Spinal cord (tissue), 10 donors: Measurements from ENCODE around the gene QPCT. TPM values are rescaled to one million over a fixed set of nuclear protein-coding genes. Genes with fewer than 3 reads are reported as not detected.
"Not testable (repeated sequence)": the region's sequence is repeated elsewhere in the genome, so short reads cannot be mapped to it uniquely, and the experiment has no call there.

ENCODE experiments used
- DNase-seq, 6 donors: peaks; one replicate each; pipeline versions ENCODE4 v3.0.0 to v3.0.0-alpha.2; 2013 to 2015; ENCODE audit warnings: low spot score in 6 of 6, low read depth in 4 of 6
- H3K27ac ChIP-seq: one replicate; pipeline ENCODE4 v1.5.1; 2013; ENCODE audit warnings: low read depth, low read length, control low read depth
- H3K27me3 ChIP-seq: one replicate; pipeline ENCODE4 v1.6.1; 2013; ENCODE audit warnings: low read length; ENCODE audit not compliant: control insufficient read depth, insufficient read depth
- H3K36me3 ChIP-seq: one replicate; pipeline ENCODE4 v1.6.1; 2013; ENCODE audit warnings: low read length; ENCODE audit not compliant: control insufficient read depth, insufficient read depth
- H3K4me1 ChIP-seq: one replicate; pipeline ENCODE4 v1.6.1; 2013; ENCODE audit warnings: low read length; ENCODE audit not compliant: control insufficient read depth, insufficient read depth
- H3K4me3 ChIP-seq: one replicate; pipeline ENCODE4 v1.5.1; 2013; ENCODE audit warnings: low read depth, low read length, control low read depth
- H3K9me3 ChIP-seq: one replicate; pipeline ENCODE4 v1.6.1; 2013; ENCODE audit warnings: low read length; ENCODE audit not compliant: control insufficient read depth, insufficient read depth
- WGBS: methylation state at CpG from one replicate; pipeline ENCODE4 v1.1.5; 2013; ENCODE audit warnings: missing lambda C conversion rate; ENCODE audit not compliant: insufficient coverage; 5-methylcytosine and 5-hydroxymethylcytosine counted together
- long read RNA-seq, 4 donors: transcript quantifications; one replicate each; lab custom pipeline, GENCODE V29; 2026
- polyA plus RNA-seq, 2 donors: library from polyadenylated mRNA; unstranded; fragments of 120-200 nt; gene quantifications; one replicate each; pipeline ENCODE4 v1.2.1, GENCODE V29; 2013; ENCODE audit not compliant: insufficient read length in 2 of 2
- total RNA-seq, 2 donors: library from RNA; depleted of rRNA in 1 of 2; stranded (reverse); fragments of 120-200 nt in 1 of 2; fragments of >200 nt in 1 of 2; gene quantifications; one replicate each; pipeline versions ENCODE4 v1.2.3 to v1.2.4, GENCODE V29; 2013 to 2014
- donor health status: healthy.

The QPCT gene
- total RNA-seq = 10 to 100 TPM; 10.4 to 26.1 TPM
- 10 to 100 TPM; 25.6 to 26.5 TPM for polyA plus RNA-seq
- long read RNA-seq, donor 1, transcript QPCT-201 (7 exons, 1,739 nt) = major isoform, 19 of 26 reads
- long read RNA-seq, donor 1, partial matches to known transcripts = 6 of 26 reads
- long read RNA-seq, donor 1, other reads (novel, unspliced or antisense) = 0 of 26 reads
- long read RNA-seq, donor 2, partial matches to known transcripts = 0 of 2 reads
- long read RNA-seq, donor 2, other reads (novel, unspliced or antisense) = 0 of 2 reads
- long read RNA-seq, donor 3, transcript QPCT-201 (7 exons, 1,739 nt) = major isoform, 7 of 7 reads
- long read RNA-seq, donor 3, partial matches to known transcripts = 0 of 7 reads
- long read RNA-seq, donor 3, other reads (novel, unspliced or antisense) = 0 of 7 reads
- long read RNA-seq, donor 4, transcript QPCT-201 (7 exons, 1,739 nt) = major isoform, 18 of 18 reads
- long read RNA-seq, donor 4, partial matches to known transcripts = 0 of 18 reads
- long read RNA-seq, donor 4, other reads (novel, unspliced or antisense) = 0 of 18 reads

DNA sequence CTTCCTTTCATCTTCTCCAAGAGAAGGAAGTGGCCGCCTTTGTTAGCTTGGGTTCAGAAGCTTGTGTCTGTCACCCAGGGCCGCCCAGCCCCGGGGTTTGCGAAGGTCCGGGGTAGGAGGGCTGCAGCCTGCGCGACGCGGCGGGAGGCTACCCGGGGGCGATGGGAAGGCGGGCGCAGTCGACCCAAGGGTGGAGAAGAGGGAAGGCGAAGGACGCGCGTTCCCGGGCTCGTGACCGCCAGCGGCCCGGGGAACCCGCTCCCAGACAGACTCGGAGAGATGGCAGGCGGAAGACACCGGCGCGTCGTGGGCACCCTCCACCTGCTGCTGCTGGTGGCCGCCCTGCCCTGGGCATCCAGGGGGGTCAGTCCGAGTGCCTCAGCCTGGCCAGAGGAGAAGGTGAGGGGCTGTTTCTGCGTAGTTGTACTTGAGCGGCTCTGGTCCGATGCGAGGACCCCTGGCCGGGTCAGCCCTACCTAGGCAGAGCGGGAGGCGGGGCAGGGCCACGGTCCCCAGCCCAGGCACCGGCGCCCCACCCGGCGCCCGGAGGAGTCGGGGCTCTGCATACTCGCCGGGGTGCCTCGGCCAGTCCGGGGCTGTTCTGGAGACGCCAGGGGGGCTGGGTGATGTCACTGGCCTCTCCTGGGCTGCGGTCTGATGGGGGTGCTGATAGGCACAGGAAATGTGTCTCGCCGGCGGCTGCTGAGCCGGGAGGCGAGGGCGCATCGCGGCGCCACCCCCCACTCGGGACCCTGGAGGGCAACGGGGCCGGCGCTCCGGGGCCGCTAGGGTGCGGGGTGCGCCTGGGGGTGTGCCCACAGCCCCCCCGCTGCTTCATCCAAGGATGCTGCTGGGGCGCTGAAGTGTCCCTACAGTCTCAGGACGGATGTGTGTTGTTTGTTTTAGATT lies at the start of gene QPCT:
Gene QPCT, plus strand, starts transcription at position 178 of the 909 bp plus-strand sequence. Its CDS starts 102 bp downstream, at position 280.
- DNase-seq = peak in 2 of 6 donors; percentile 72 to 81
- H3K27ac ChIP-seq = peak within 1 kb of the TSS; percentile 73
- 1% methylated on average over 70 of the region's 73 CpGs for WGBS

DNA sequence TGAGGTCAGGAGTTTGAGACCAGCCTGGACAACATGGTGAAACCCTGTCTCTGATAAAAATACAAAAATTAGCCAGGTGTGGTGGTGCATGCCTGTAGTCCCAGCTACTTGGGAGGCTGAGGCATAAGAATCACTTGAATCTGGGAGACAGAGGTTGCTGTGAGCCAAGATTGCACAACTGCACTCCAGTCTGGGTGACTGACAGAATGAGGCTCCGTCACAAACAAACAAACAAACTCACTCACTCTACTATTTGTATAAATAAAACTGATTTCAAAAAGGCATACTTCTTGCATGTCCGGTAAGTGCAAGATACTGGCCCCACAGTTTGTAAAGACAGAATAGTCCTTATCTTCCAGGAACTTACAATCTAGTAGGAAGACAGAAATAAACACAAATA lies 49.6 kb upstream of the QPCT start:
- H3K4me1 ChIP-seq, H3K4me3 ChIP-seq, H3K9me3 ChIP-seq, H3K27ac ChIP-seq, H3K27me3 ChIP-seq, H3K36me3 ChIP-seq, DNase-seq: not testable (repeated sequence)
- no CpG with 5 or more reads among the region's 2 CpGs for WGBS

More for the DNA sequence above, at the start of gene QPCT:
- no peaks in the 10 kb centered on the region for H3K9me3 ChIP-seq
- H3K4me1 ChIP-seq = peaks cover 12% of the 10 kb centered on the region
- H3K27me3 ChIP-seq = no peaks in the 10 kb centered on the region
- peak within 1 kb of the TSS; percentile 54 for H3K4me3 ChIP-seq
- no peaks in the 10 kb centered on the region for H3K36me3 ChIP-seq

DNA sequence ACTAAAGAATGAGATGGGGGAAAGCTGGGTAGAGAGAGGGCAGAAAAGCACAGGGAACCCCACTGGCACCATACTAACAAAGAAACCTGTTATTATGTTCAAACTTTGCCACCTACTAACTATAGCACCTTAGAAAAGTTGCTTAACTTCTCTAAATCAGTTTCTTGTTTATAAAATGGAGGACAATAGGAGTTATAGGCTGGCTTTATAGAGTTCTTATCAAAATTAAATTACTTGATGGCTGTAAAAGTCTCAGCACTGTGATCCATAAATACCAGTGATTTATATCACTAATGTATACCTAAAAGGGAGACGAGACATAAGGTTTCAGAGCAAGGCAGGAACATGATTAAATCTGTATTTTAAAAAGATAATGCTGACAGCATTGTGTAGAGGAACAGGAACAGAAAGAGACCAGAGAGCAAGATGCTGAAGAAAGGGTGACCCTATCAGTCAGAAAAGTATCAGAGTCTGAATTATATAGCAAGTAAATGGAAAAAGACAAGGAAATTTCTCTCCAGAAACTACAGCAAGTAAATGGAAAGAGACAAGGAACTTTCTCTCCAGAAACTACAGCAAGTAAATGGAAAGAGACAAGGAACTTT lies 48.9 kb upstream of the QPCT start:
- 60% methylated on average over 1 of the region's 1 CpG for WGBS
- H3K27me3 ChIP-seq = no peaks in the 10 kb centered on the region

GRCh38 chr2:37297632-37298031 lies 46.8 kb upstream of the QPCT start:
- H3K36me3 ChIP-seq = no peaks in the 10 kb centered on the region
- H3K27ac ChIP-seq = no peak overlapping the region
- DNase-seq = no peak
- no peak overlapping the region for H3K4me3 ChIP-seq
- H3K4me1 ChIP-seq = no peaks in the 10 kb centered on the region
- no peaks in the 10 kb centered on the region for H3K27me3 ChIP-seq
- H3K9me3 ChIP-seq = no peaks in the 10 kb centered on the region

More for the DNA sequence above, 48.9 kb upstream of the QPCT start:
- H3K27ac ChIP-seq = no peak overlapping the region
- no peaks in the 10 kb centered on the region for H3K4me1 ChIP-seq
- H3K36me3 ChIP-seq = peaks cover 3% of the 10 kb centered on the region
- no peaks in the 10 kb centered on the region for H3K9me3 ChIP-seq
- no peak for DNase-seq
- H3K4me3 ChIP-seq = no peak overlapping the region

DNA sequence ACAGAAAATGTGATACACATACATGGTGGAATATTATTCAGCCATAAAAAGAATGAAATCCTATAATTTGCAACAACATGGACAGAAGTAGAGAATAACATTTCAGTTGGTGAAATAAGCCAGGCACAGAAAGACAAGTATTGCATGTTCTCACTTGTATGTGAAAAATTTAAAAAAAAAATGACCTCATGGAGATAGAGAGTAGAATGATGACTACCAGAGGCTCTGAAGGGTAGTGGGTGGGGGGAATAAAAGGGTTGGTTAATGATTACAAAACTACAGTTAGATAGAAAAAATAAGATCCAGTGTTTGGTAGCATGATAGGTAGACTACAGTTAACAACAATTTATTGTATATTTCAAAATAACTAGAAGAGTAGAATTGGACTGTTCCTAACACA lies 44.3 kb upstream of the QPCT start:
- H3K36me3 ChIP-seq = no peaks in the 10 kb centered on the region
- H3K27ac ChIP-seq = no peak overlapping the region
- H3K9me3 ChIP-seq = no peaks in the 10 kb centered on the region
- no peaks in the 10 kb centered on the region for H3K27me3 ChIP-seq
- DNase-seq = no peak
- H3K4me3 ChIP-seq = no peak overlapping the region
- no peaks in the 10 kb centered on the region for H3K4me1 ChIP-seq

DNA sequence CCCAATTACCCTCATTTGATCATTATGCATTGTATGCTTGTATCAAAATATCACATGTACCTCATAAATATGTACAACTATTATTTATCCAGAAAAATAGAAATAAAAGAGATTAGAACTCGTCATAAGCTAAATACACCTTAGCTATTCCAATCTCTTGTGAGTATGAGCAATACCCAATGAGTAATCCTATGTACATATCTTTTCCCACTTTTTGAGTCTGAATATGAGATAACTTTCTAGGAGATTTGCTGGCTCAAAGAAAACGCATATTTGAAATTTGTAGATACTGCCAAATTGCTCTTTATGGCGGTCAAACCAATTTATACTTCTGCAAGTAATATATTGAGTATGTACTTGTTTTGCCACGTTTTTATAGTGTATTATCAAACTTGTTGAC lies 43.9 kb upstream of the QPCT start:
- no peak for DNase-seq
- Histone ChIP-seq H3K4me3 (no peak overlapping the region), H3K27me3 (no peaks in the 10 kb centered on the region), H3K27ac (no peak overlapping the region), H3K4me1 (no peaks in the 10 kb centered on the region), H3K36me3 (no peaks in the 10 kb centered on the region), H3K9me3 (no peaks in the 10 kb centered on the region)
- no CpG with 5 or more reads among the region's 4 CpGs for WGBS

GRCh38 chr2:37301408-37301807 lies 43.0 kb upstream of the QPCT start:
- no peak for DNase-seq
- WGBS = no CpG with 5 or more reads among the region's 2 CpGs

DNA sequence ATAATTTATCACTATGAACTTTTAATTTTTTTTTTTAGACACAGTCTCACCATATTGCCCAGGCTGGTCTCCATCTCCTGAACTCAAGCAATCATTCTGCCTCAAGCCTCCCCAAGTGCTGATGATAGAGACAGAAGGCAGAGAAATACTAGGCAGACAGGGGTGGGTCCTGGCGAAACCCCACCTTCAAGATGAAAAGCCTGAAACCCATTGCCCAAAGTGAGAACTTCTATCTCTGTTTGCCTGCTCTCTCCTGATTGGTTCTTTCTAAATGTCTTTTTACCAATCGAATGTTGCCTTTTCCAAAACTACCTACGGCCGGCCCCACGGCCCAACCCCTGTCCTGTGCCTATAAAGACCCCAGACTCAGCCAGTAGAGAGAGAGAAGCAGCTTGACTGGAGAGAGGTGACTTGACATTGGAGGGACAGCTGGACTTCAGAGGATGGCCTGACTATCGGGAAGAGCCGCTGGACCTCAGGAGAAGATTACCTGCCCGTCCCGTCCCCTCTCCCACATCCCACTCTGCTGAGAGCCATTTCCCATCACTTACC lies 41.7 kb upstream of the QPCT start:
- no peaks in the 10 kb centered on the region for H3K36me3 ChIP-seq
- no peak for DNase-seq
- WGBS = 100% methylated on average over 8 of the region's 9 CpGs
- no peak overlapping the region for H3K27ac ChIP-seq
- H3K27me3 ChIP-seq = no peaks in the 10 kb centered on the region
- no peaks in the 10 kb centered on the region for H3K4me1 ChIP-seq
- no peaks in the 10 kb centered on the region for H3K9me3 ChIP-seq
- no peak overlapping the region for H3K4me3 ChIP-seq

More at GRCh38 chr2:37301408-37301807, 43.0 kb upstream of the QPCT start:
- Histone ChIP-seq H3K27ac (no peak overlapping the region), H3K4me3 (no peak overlapping the region), H3K36me3 (no peaks in the 10 kb centered on the region), H3K4me1 (no peaks in the 10 kb centered on the region), H3K27me3 (no peaks in the 10 kb centered on the region), H3K9me3 (no peaks in the 10 kb centered on the region)

- H3K9me3 ChIP-seq = no peaks in the 10 kb centered on the region
- WGBS = 83% methylated on average over 2 of the region's 3 CpGs
- peak in 1 of 6 donors; percentile 70 for DNase-seq
- no peaks in the 10 kb centered on the region for H3K27me3 ChIP-seq
- H3K4me1 ChIP-seq = no peaks in the 10 kb centered on the region
- H3K27ac ChIP-seq = no peak overlapping the region
- H3K36me3 ChIP-seq = no peaks in the 10 kb centered on the region
- H3K4me3 ChIP-seq = no peak overlapping the region
Observed at GRCh38 chr2:37306024-37306423, 38.4 kb upstream of the QPCT start.
